ENCODE results near the gene DOC2B.
"Not testable (repeated sequence)": the region's sequence is repeated elsewhere in the genome, so short reads cannot be mapped to it uniquely, and the experiment has no call there.

DOC2B gene

GRCh38 chr17:206941-207560 is 25.6 kb upstream of the DOC2B start:
- no peaks in the 10 kb centered on the region for H3K36me3 ChIP-seq (ENCODE audit: low read depth)
- H3K27me3 ChIP-seq (ENCODE audit: insufficient read depth, poor library complexity, severe bottlenecking) = no peaks in the 10 kb centered on the region
- H3K27ac ChIP-seq (ENCODE audit: poor library complexity, severe bottlenecking) = no peak overlapping the region
- ATAC-seq (ENCODE audit: low read depth) (no peak), DNase-seq (ENCODE audit: low spot score) (no peak)
- H3K9me3 ChIP-seq (ENCODE audit: severe bottlenecking) = no peaks in the 10 kb centered on the region
- TF ChIP-seq CTCF (IDR thresholded peaks at IDR 0.05; ENCODE audit: poor library complexity, severe bottlenecking) = no peak
- no peaks in the 10 kb centered on the region for H3K4me1 ChIP-seq (ENCODE audit: insufficient read depth, poor library complexity, severe bottlenecking)
- H3K4me3 ChIP-seq (ENCODE audit: severe bottlenecking) = no peak overlapping the region

GRCh38 chr17:206484-206883 is 25.0 kb upstream of the DOC2B start:
- not testable (repeated sequence) for H3K27ac ChIP-seq (ENCODE audit: poor library complexity, severe bottlenecking); DNase-seq (ENCODE audit: low spot score); H3K9me3 ChIP-seq (ENCODE audit: severe bottlenecking); H3K4me3 ChIP-seq (ENCODE audit: severe bottlenecking); ATAC-seq (ENCODE audit: low read depth); H3K27me3 ChIP-seq (ENCODE audit: insufficient read depth, poor library complexity, severe bottlenecking); H3K36me3 ChIP-seq (ENCODE audit: low read depth); H3K4me1 ChIP-seq (ENCODE audit: insufficient read depth, poor library complexity, severe bottlenecking)

GRCh38 chr17:205817-206216 is 24.4 kb upstream of the DOC2B start:
- DNase-seq (ENCODE audit: low spot score) (no peak), ATAC-seq (ENCODE audit: low read depth) (no peak)
- Histone ChIP-seq H3K4me1 (ENCODE audit: insufficient read depth, poor library complexity, severe bottlenecking) (no peaks in the 10 kb centered on the region), H3K27me3 (ENCODE audit: insufficient read depth, poor library complexity, severe bottlenecking) (no peaks in the 10 kb centered on the region), H3K36me3 (ENCODE audit: low read depth) (no peaks in the 10 kb centered on the region), H3K9me3 (ENCODE audit: severe bottlenecking) (no peaks in the 10 kb centered on the region), H3K4me3 (ENCODE audit: severe bottlenecking) (no peak overlapping the region), H3K27ac (ENCODE audit: poor library complexity, severe bottlenecking) (no peak overlapping the region)
- TF ChIP-seq CTCF (IDR thresholded peaks at IDR 0.05; ENCODE audit: poor library complexity, severe bottlenecking) = no peak

- Histone ChIP-seq H3K36me3 (ENCODE audit: low read depth) (no peaks in the 10 kb centered on the region), H3K27me3 (ENCODE audit: insufficient read depth, poor library complexity, severe bottlenecking) (no peaks in the 10 kb centered on the region), H3K27ac (ENCODE audit: poor library complexity, severe bottlenecking) (no peak overlapping the region), H3K9me3 (ENCODE audit: severe bottlenecking) (no peaks in the 10 kb centered on the region), H3K4me1 (ENCODE audit: insufficient read depth, poor library complexity, severe bottlenecking) (no peaks in the 10 kb centered on the region), H3K4me3 (ENCODE audit: severe bottlenecking) (no peak overlapping the region)
- ATAC-seq (ENCODE audit: low read depth) = no peak
- TF ChIP-seq CTCF (IDR thresholded peaks at IDR 0.05; ENCODE audit: poor library complexity, severe bottlenecking) = no peak
- DNase-seq (ENCODE audit: low spot score) = no peak
These were observed 23.8 kb upstream of the DOC2B start for GRCh38 chr17:205148-205669.

- no peak for TF ChIP-seq CTCF (IDR thresholded peaks at IDR 0.05; ENCODE audit: poor library complexity, severe bottlenecking)
- no peaks in the 10 kb centered on the region for H3K4me1 ChIP-seq (ENCODE audit: insufficient read depth, poor library complexity, severe bottlenecking)
- no peaks in the 10 kb centered on the region for H3K9me3 ChIP-seq (ENCODE audit: severe bottlenecking)
- H3K36me3 ChIP-seq (ENCODE audit: low read depth) = no peaks in the 10 kb centered on the region
- DNase-seq (ENCODE audit: low spot score) (no peak), ATAC-seq (ENCODE audit: low read depth) (no peak)
- no peak overlapping the region for H3K4me3 ChIP-seq (ENCODE audit: severe bottlenecking)
- H3K27ac ChIP-seq (ENCODE audit: poor library complexity, severe bottlenecking) = no peak overlapping the region
- no peaks in the 10 kb centered on the region for H3K27me3 ChIP-seq (ENCODE audit: insufficient read depth, poor library complexity, severe bottlenecking)
These were observed 23.1 kb upstream of the DOC2B start for GRCh38 chr17:204427-205147.

Measured in RWPE2 (cell line).